ENCODE data around the gene NBAS. TPM values are rescaled to one million over a fixed set of nuclear protein-coding genes. Genes with fewer than 3 reads are reported as not detected.

Gene NBAS
- total RNA-seq, 2 experiments from 2014 or later = 24.3 to 25.5 TPM

DNA sequence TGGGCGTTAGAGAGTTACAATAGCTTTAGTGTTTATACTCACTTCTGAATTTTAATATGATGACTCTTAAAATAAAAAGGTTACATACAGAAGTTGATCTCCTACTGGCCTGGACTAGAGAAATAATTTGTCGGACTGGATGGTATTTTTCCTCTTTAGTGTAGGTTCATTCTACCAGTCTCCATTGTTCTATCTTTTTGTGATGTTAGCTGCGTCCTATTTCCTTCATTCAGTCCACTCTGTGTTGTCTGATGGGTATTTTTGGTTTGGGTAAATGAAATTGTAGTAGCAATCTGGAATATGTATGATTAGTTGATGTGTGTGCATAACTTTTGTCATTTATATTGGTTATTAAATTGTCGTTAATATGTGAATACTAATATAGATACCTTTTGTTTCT is 35.8 kb upstream of the NBAS start:
- H3K27ac Mint-ChIP-seq = no peak overlapping the region
- Histone ChIP-seq H3K9me3 (ENCODE audit: control insufficient read depth in 1 of 2, insufficient read depth in 1 of 2, low read length in 2 of 2) (no peaks in the 10 kb centered on the region), H3K4me1 (ENCODE audit: insufficient read depth, low read length) (peaks cover 4% of the 10 kb centered on the region), H3K27me3 (ENCODE audit: control insufficient read depth in 1 of 2, insufficient read depth in 2 of 2, low read length in 2 of 2) (no peaks in the 10 kb centered on the region), H3K36me3 (ENCODE audit: insufficient read depth, low read length) (peaks cover 65% of the 10 kb centered on the region), H3K27ac (ENCODE audit: low read depth in 1 of 2, low read length in 2 of 2) (no peak overlapping the region), H3K4me3 (ENCODE audit: low read length) (no peak overlapping the region)
- ChIA-PET POLR2A (no interaction called here), CTCF (no interaction called here)
- H3K9me3 Mint-ChIP-seq = no peaks in the 10 kb centered on the region
- no peaks in the 10 kb centered on the region for H3K27me3 Mint-ChIP-seq
- intact Hi-C loops (cut with DNase I, micrococcal nuclease) = no loop called here
- ATAC-seq (ENCODE audit: poor library complexity) (no peak), DNase-seq (no peak)
- no peak overlapping the region for H3K4me3 Mint-ChIP-seq
- H3K36me3 Mint-ChIP-seq (ENCODE audit: low read depth) = peaks cover 82% of the 10 kb centered on the region
- TF ChIP-seq CTCF (IDR thresholded peaks at IDR 0.05) = no peak
- H3K4me1 Mint-ChIP-seq (ENCODE audit: low read depth) = peaks cover 40% of the 10 kb centered on the region

GRCh38 chr2:15596350-15596749 is 35.2 kb upstream of the NBAS start:
- POLR2A ChIA-PET = no interaction called here
- Mint-ChIP-seq H3K36me3 (ENCODE audit: low read depth) (peaks cover 82% of the 10 kb centered on the region), H3K4me3 (no peak overlapping the region), H3K27me3 (no peaks in the 10 kb centered on the region), H3K4me1 (ENCODE audit: low read depth) (peaks cover 46% of the 10 kb centered on the region), H3K9me3 (no peaks in the 10 kb centered on the region), H3K27ac (no peak overlapping the region)
- CTCF ChIA-PET = interaction anchor here (3.1 kb wide), 1 partner anchor 19 kb away, joined by 18 read pairs; no protein-coding TSS in a partner anchor
- no peak for DNase-seq
- Histone ChIP-seq H3K4me1 (ENCODE audit: insufficient read depth, low read length) (peaks cover 6% of the 10 kb centered on the region), H3K27ac (ENCODE audit: low read depth in 1 of 2, low read length in 2 of 2) (no peak overlapping the region), H3K36me3 (ENCODE audit: insufficient read depth, low read length) (peaks cover 59% of the 10 kb centered on the region), H3K9me3 (ENCODE audit: control insufficient read depth in 1 of 2, insufficient read depth in 1 of 2, low read length in 2 of 2) (no peaks in the 10 kb centered on the region), H3K4me3 (ENCODE audit: low read length) (no peak overlapping the region), H3K27me3 (ENCODE audit: control insufficient read depth in 1 of 2, insufficient read depth in 2 of 2, low read length in 2 of 2) (no peaks in the 10 kb centered on the region)
- no peak for ATAC-seq (ENCODE audit: poor library complexity)
- no peak for TF ChIP-seq CTCF (IDR thresholded peaks at IDR 0.05)
- intact Hi-C loops (cut with DNase I, micrococcal nuclease) = no loop called here

DNA sequence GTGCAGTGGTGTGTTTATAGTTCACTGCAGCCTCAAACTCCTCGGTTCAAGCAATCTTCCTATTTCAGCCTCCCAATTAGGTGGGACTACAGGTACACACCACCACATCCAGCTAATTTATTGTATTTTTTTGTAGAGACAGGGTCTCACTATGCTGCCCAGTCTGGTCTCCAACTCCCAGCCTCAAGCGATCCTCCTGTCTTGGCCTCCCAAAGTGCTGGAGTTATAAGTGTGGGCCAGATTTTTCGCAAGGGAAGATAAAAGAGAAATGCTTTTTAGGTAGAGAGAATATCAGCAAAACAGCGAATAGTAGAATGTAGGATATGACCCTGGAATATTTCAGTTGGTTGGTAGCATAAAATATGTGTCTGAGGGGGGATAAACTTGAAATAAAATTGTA is 34.8 kb upstream of the NBAS start:
- no peaks in the 10 kb centered on the region for H3K9me3 Mint-ChIP-seq
- peaks cover 81% of the 10 kb centered on the region for H3K36me3 Mint-ChIP-seq (ENCODE audit: low read depth)
- H3K27ac Mint-ChIP-seq = no peak overlapping the region
- ATAC-seq (ENCODE audit: poor library complexity) = no peak
- H3K4me3 Mint-ChIP-seq = no peak overlapping the region
- intact Hi-C loops (cut with DNase I, micrococcal nuclease) = no loop called here
- ChIA-PET CTCF (interaction anchor here (3.1 kb wide), 1 partner anchor 18 kb away, joined by 18 read pairs; no protein-coding TSS in a partner anchor), POLR2A (interaction anchor here (0.6 kb wide), 1 partner anchor 13 kb away, joined by 3 read pairs; no protein-coding TSS in a partner anchor)
- no peaks in the 10 kb centered on the region for H3K27me3 Mint-ChIP-seq
- Histone ChIP-seq H3K4me3 (ENCODE audit: low read length) (no peak overlapping the region), H3K9me3 (ENCODE audit: control insufficient read depth in 1 of 2, insufficient read depth in 1 of 2, low read length in 2 of 2) (no peaks in the 10 kb centered on the region), H3K36me3 (ENCODE audit: insufficient read depth, low read length) (peaks cover 55% of the 10 kb centered on the region), H3K4me1 (ENCODE audit: insufficient read depth, low read length) (peaks cover 10% of the 10 kb centered on the region), H3K27me3 (ENCODE audit: control insufficient read depth in 1 of 2, insufficient read depth in 2 of 2, low read length in 2 of 2) (no peaks in the 10 kb centered on the region), H3K27ac (ENCODE audit: low read depth in 1 of 2, low read length in 2 of 2) (no peak overlapping the region)
- H3K4me1 Mint-ChIP-seq (ENCODE audit: low read depth) = peaks cover 50% of the 10 kb centered on the region
- no peak for DNase-seq
- TF ChIP-seq CTCF (IDR thresholded peaks at IDR 0.05) = no peak

Measured in CD4-positive, alpha-beta T cell (primary cell).